Raji (cell line): ENCODE results near the gene GBX1.

ENCODE experiments used
- POLR2A ChIP-seq: IDR thresholded peaks from 2 replicates; pipeline ENCODE4 v1.6.1; 2011; ENCODE audit warnings: low read depth, low read length, control low read depth; ENCODE audit not compliant: insufficient read depth

GBX1 gene

GRCh38 chr7:151141311-151141854, 26.1 kb downstream of the GBX1 start:
- TF ChIP-seq POLR2A = no peak

- no peak for TF ChIP-seq POLR2A
Observed at GRCh38 chr7:151140826-151141225, 26.7 kb downstream of the GBX1 start.

GRCh38 chr7:151139791-151140190, 27.7 kb downstream of the GBX1 start:
- no peak for TF ChIP-seq POLR2A

GRCh38 chr7:151139071-151139790, 28.3 kb downstream of the GBX1 start:
- TF ChIP-seq POLR2A = no peak

GRCh38 chr7:151138153-151138851, 29.2 kb downstream of the GBX1 start:
- no peak for TF ChIP-seq POLR2A

GRCh38 chr7:151137791-151138152, 29.7 kb downstream of the GBX1 start:
- TF ChIP-seq POLR2A = no peak

GRCh38 chr7:151137076-151137675, 30.3 kb downstream of the GBX1 start:
- TF ChIP-seq POLR2A = no peak

GRCh38 chr7:151135866-151136843, 31.3 kb downstream of the GBX1 start:
- TF ChIP-seq POLR2A = no peak

- no peak for TF ChIP-seq POLR2A
Observed at GRCh38 chr7:151135525-151135845, 32.0 kb downstream of the GBX1 start.

- no peak for TF ChIP-seq POLR2A
Observed at GRCh38 chr7:151134743-151135524, 32.6 kb downstream of the GBX1 start.

GRCh38 chr7:151133986-151134742, 33.3 kb downstream of the GBX1 start:
- TF ChIP-seq POLR2A = no peak

GRCh38 chr7:151133266-151133985, 34.1 kb downstream of the GBX1 start:
- TF ChIP-seq POLR2A = no peak
